ACHN (cell line): ENCODE data around the gene ODR4.
"Not testable (repeated sequence)": the region's sequence is repeated elsewhere in the genome, so short reads cannot be mapped to it uniquely, and the experiment has no call there.

Source experiments
- DNase-seq: peaks from one replicate; pipeline ENCODE4 v3.0.0-alpha.2; 2015
- in situ Hi-C: cut with HindIII; loops from 2 replicates; pipeline ENCODE4 v1.10.0; 2017; ENCODE audit warnings: low sequenced_read_pairs, low pct_ligation_motif_present, low pct_unique_long_range_greater_than_20kb

Gene ODR4

GRCh38 chr1:186418503-186418902 is 42.9 kb downstream of the ODR4 start:
- in situ Hi-C loops: no loop called here
- DNase-seq: no peak

GRCh38 chr1:186420311-186420710 is 44.7 kb downstream of the ODR4 start:
- in situ Hi-C loops: no loop called here
- DNase-seq: no peak

GRCh38 chr1:186420923-186421322 is 45.3 kb downstream of the ODR4 start:
- in situ Hi-C loops: no loop called here
- DNase-seq: no peak

GRCh38 chr1:186421446-186421845 is 45.8 kb downstream of the ODR4 start:
- in situ Hi-C loops: no loop called here
- DNase-seq: no peak

- in situ Hi-C loops: no loop called here
- no peak for DNase-seq
Measured at GRCh38 chr1:186424539-186424938, 48.9 kb downstream of the ODR4 start.

- in situ Hi-C loops: no loop called here
Measured at GRCh38 chr1:186426118-186426517, 50.5 kb downstream of the ODR4 start.

GRCh38 chr1:186429017-186429416 is 53.4 kb downstream of the ODR4 start:
- no peak for DNase-seq
- in situ Hi-C loops: no loop called here

More at GRCh38 chr1:186426118-186426517, 50.5 kb downstream of the ODR4 start:
- DNase-seq: no peak

GRCh38 chr1:186435336-186435735 is 59.7 kb downstream of the ODR4 start:
- no peak for DNase-seq
- in situ Hi-C loops: no loop called here

GRCh38 chr1:186438567-186438966 is 62.9 kb downstream of the ODR4 start:
- in situ Hi-C loops: no loop called here

GRCh38 chr1:186440584-186440983 is 64.9 kb downstream of the ODR4 start:
- DNase-seq: peak; percentile 7
- in situ Hi-C loops: no loop called here

More at GRCh38 chr1:186438567-186438966, 62.9 kb downstream of the ODR4 start:
- DNase-seq: no peak

GRCh38 chr1:186442651-186443375 is 67.2 kb downstream of the ODR4 start:
- in situ Hi-C loops: no loop called here
- DNase-seq: no peak

- in situ Hi-C loops: no loop called here
- DNase-seq: no peak
Measured at GRCh38 chr1:186443638-186444037, 68.0 kb downstream of the ODR4 start.

GRCh38 chr1:186446152-186446551 is 70.5 kb downstream of the ODR4 start:
- in situ Hi-C loops: no loop called here
- no peak for DNase-seq

GRCh38 chr1:186454981-186455380 is 79.3 kb downstream of the ODR4 start:
- in situ Hi-C loops: no loop called here
- no peak for DNase-seq

- in situ Hi-C loops: no loop called here
- DNase-seq: no peak
Measured at GRCh38 chr1:186456729-186457255, 81.2 kb downstream of the ODR4 start.

GRCh38 chr1:186459161-186459560 is 83.5 kb downstream of the ODR4 start:
- in situ Hi-C loops, DNase-seq: not testable (repeated sequence)

GRCh38 chr1:186461014-186461413 is 85.4 kb downstream of the ODR4 start, which contains the start of gene PDC:
TSS of gene PDC (minus strand) at chr1:186461114. CDS start at chr1:186449459, 11,655 bp downstream.
- in situ Hi-C loops: no loop called here
- no peak for DNase-seq

GRCh38 chr1:186463511-186463910 is 87.9 kb downstream of the ODR4 start:
- DNase-seq: no peak
- in situ Hi-C loops: no loop called here

- in situ Hi-C loops: no loop called here
- no peak for DNase-seq
Measured at GRCh38 chr1:186463926-186464325, 88.3 kb downstream of the ODR4 start.

GRCh38 chr1:186465491-186465890 is 89.9 kb downstream of the ODR4 start:
- in situ Hi-C loops, DNase-seq: not testable (repeated sequence)
